Activated T-cell treated with anti-CD3 and anti-CD28 coated beads, Interleukin-2, amount 50 U/mL, for 4 hours (primary cell): ENCODE measurements around the gene HMGB4. TPM values are rescaled to one million over a fixed set of nuclear protein-coding genes. Genes with fewer than 3 reads are reported as not detected.
A peak's percentile ranks its signal among the peaks of the same experiment; 100 is the strongest.

Source experiments
- ATAC-seq, 2 donors: fragments of 200-7000 bp; cut with Tn5 transposase; one replicate each; pipeline ENCODE4 v1.10.0; 2021
- DNase-seq: peaks from one replicate; pipeline ENCODE4 v3.0.0-alpha.2; 2020
- H3K27me3 Mint-ChIP-seq: one replicate; pipeline ENCODE4 v1.8.0; 2021; ENCODE audit warnings: low read depth, mixed read lengths
- H3K36me3 Mint-ChIP-seq: one replicate; pipeline ENCODE4 v1.8.0; 2022; ENCODE audit warnings: mixed read lengths; ENCODE audit not compliant: insufficient read depth
- H3K4me1 Mint-ChIP-seq: one replicate; pipeline ENCODE4 v1.8.0; 2021; ENCODE audit warnings: low read depth, mixed read lengths
- H3K4me3 Mint-ChIP-seq: one replicate; pipeline ENCODE4 v1.8.0; 2021; ENCODE audit warnings: mild to moderate bottlenecking, moderate library complexity, mixed read lengths
- H3K9me3 Mint-ChIP-seq: one replicate; pipeline ENCODE4 v1.8.0; 2021; ENCODE audit warnings: mixed read lengths
- total RNA-seq, 3 donors: library from RNA; stranded (reverse); gene quantifications; one replicate each; pipeline ENCODE4 v1.2.1, GENCODE V29; 2021

The HMGB4 gene
- total RNA-seq, 3 donors from 2014 or later = not detected

DNA sequence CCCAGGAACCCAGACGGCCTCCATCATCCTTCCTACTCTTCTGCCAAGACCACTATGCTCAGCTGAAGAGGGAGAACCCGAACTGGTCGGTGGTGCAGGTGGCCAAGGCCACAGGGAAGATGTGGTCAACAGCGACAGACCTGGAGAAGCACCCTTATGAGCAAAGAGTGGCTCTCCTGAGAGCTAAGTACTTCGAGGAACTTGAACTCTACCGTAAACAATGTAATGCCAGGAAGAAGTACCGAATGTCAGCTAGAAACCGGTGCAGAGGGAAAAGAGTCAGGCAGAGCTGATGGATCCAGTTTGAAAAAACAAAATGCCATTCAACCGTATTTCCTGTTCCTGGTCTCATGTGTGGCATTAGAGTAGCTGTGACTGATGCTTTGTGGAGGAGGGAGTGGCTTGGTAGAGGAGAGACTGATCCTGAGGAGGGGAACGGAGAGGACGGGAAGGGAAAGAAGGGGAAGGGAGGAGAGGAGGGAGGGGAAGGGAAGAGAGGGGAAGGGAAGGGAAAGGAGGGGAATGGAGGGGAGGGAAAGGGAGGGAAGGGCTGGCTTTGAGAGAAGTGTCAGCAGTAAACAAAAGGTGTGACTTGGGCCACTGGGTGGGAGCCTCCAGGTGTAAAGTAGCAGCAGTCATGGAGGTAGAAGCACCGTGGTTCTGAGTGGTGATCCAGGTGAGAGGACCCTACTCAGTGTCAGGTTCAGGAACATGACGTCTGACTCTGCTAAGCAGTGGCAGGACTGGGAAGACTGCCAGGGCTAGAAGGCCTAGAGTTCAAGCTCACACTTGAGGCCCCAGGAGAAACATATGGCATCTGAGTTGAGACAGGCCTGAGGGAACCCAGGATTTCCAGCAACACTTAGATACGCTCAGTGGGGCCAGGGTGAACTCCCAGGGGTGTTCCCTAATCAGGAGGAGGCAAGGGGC, 846 bp downstream of the HMGB4 start:
- ATAC-seq (no peak), DNase-seq (no peak)
- H3K4me1 Mint-ChIP-seq = no peaks in the 10 kb centered on the region
- H3K36me3 Mint-ChIP-seq = no peaks in the 10 kb centered on the region
- H3K4me3 Mint-ChIP-seq = no peak overlapping the region
- peaks cover 3% of the 10 kb centered on the region for H3K27me3 Mint-ChIP-seq
- no peaks in the 10 kb centered on the region for H3K9me3 Mint-ChIP-seq

DNA sequence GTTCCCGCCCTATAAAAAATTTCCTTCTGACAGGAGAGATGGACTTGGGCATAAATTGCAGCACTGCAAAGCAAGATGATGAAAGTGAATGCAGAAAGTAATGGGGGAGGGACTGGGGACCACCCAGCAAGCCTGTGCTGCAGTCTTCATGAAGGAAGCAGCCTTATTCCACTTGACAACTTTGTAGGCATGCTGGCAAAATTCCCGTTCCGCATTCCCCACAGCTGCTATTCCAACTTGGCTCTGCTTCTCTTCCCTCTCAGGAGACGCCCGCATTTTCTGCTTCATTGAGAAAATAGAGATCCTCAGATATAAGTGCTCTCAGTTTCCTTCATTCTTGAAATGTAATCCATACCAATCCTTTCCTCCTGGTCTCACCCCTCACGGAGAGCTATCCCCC, 2.4 kb downstream of the HMGB4 start:
- H3K4me1 Mint-ChIP-seq = no peaks in the 10 kb centered on the region
- ATAC-seq (no peak), DNase-seq (no peak)
- no peaks in the 10 kb centered on the region for H3K36me3 Mint-ChIP-seq
- peaks cover 3% of the 10 kb centered on the region for H3K27me3 Mint-ChIP-seq
- H3K4me3 Mint-ChIP-seq = no peak overlapping the region
- H3K9me3 Mint-ChIP-seq = no peaks in the 10 kb centered on the region

DNA sequence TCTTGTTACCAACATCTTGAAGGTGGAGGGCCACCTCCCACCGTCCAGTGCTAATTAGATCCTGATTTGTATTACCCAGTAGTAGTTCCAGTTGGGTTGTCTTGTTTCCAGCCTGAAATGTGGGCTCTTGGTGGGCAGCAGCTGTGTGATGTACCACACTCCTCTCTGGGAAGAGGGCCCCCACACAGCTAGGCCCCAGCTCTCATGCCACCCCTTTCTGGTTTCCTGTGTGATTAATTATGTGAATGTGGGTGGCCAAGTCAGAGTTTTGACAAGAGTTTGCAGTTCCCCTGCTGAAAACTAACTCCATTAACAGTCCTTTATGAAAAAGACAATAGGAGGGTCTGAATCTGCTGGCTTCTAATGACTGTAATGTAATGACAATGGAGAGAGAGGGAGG, 3.8 kb downstream of the HMGB4 start:
- H3K9me3 Mint-ChIP-seq = no peaks in the 10 kb centered on the region
- peaks cover 3% of the 10 kb centered on the region for H3K27me3 Mint-ChIP-seq
- H3K4me1 Mint-ChIP-seq = no peaks in the 10 kb centered on the region
- DNase-seq = no peak
- H3K4me3 Mint-ChIP-seq = no peak overlapping the region
- no peaks in the 10 kb centered on the region for H3K36me3 Mint-ChIP-seq
- no peak for ATAC-seq

DNA sequence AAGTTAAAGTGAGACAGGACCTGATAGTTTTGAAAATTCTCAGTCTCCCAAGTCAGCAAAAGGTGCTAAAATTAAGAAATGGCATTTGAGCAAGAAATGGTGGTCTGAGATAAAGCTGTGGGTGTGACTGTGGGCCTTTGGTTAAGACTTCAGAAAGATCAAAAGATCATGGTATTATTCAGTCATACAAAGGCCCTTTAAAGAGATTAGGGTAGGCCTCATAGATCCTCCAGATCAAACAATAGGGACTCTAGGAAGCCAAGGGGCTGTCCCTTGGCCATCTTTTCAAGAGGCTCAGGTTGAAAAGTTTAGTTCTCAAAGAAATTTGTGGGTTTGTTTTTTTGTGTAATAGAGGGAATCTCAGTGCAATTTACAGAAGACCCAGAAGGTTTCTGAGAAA, 8.4 kb downstream of the HMGB4 start:
- Mint-ChIP-seq H3K9me3 (no peaks in the 10 kb centered on the region), H3K4me3 (no peak overlapping the region), H3K36me3 (no peaks in the 10 kb centered on the region), H3K4me1 (no peaks in the 10 kb centered on the region), H3K27me3 (peaks cover 9% of the 10 kb centered on the region)
- no peak for DNase-seq
- ATAC-seq = peak; percentile 38 to 43

DNA sequence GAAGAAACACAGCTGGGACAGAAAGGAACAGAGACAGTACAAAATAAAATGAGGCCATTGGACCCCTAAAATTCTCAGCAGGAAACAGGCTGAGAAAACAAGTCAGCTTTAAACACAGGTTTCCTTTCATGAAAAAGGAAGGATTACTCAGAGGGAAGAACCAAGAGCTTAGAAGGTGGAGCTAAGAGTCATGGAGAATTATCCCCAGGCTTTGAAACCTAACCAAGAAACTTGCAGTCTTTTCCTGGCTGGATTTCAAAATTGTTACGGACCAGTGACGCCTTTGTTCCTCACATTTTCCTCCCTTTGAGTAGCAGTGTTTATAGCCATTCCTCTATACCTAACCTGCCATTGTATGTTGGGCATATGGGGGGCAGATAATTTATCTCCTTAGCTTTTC, 8.8 kb downstream of the HMGB4 start:
- no peak overlapping the region for H3K4me3 Mint-ChIP-seq
- H3K9me3 Mint-ChIP-seq = no peaks in the 10 kb centered on the region
- peak in 1 of 2 donors; percentile 10 for ATAC-seq

DNA sequence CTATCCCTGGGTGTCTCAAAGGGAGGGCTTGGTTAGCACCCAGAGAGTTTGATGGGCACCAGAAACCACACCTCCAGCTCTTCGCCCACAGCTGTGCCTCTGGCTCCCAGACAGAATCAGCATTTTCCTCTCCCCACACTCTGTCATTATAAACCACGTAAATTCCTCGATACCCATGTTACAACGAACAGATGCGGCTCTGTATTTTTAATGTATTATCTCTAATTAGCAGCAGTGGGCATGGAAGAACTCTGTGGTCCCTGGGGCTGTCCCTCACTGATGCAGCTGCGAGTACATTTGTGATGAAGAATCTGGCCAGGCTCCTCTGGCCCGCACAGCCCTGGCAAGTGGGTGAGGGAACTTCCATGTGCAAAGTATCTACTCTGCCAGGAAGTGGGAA, 10.8 kb downstream of the HMGB4 start:
- ATAC-seq (no peak), DNase-seq (no peak)
- Mint-ChIP-seq H3K9me3 (no peaks in the 10 kb centered on the region), H3K27me3 (peaks cover 9% of the 10 kb centered on the region), H3K36me3 (no peaks in the 10 kb centered on the region), H3K4me3 (no peak overlapping the region), H3K4me1 (no peaks in the 10 kb centered on the region)

More for the DNA sequence above, 8.8 kb downstream of the HMGB4 start:
- Mint-ChIP-seq H3K27me3 (peaks cover 9% of the 10 kb centered on the region), H3K4me1 (no peaks in the 10 kb centered on the region), H3K36me3 (no peaks in the 10 kb centered on the region)
- DNase-seq = no peak

DNA sequence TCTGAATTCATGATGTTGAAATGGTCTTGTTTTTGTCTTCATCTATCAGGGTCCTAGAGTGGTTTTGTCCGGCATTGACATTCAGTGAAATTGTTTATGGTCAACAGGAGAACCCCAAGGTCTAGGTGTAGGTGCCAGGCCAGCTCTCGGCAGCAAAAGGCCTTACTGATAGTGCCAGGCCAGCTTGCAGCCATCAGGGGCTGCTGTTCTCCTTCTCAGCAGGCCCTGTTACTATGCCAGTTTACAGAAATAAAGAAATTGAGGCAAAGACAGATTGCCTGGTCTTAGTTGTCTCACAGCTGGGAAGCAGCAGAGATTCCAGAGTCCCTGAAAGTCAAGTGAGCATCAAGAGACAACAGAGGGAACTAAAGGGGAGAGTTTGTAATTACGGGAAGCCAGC, 12.0 kb downstream of the HMGB4 start:
- no peaks in the 10 kb centered on the region for H3K4me1 Mint-ChIP-seq

DNA sequence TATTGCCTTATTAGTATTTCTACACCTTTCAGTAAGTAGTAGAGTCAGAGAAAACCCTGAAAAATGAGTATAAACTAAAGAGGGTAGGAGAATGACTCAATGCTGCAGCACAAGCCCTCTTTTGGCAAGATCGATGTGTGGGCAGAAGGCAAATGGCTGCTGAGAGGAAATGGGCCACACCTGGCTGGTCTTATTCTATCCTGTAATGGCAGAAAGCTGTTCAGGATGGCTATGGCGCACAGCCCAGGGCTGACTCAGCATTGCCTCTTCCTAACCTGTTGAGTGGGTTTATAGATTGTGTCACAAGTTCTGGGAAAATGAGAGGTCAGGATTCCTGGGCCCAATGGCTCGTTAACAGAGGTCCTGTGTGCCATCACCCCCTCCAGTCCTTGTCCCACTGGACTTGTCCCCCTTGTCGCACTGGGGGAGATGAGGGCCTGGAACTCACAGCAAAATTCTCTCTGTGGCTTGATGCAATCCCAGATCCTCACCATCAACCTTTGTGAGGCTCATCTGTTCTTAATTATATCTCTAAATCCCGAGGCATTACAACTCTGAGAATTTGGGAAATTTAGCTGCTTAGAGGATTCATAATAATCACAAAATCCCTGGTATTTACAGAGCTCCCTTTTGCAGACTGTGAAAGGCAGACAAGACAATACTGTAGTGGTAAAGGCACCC, 13.2 kb downstream of the HMGB4 start:
- no peaks in the 10 kb centered on the region for H3K36me3 Mint-ChIP-seq
- ATAC-seq = no peak
- no peaks in the 10 kb centered on the region for H3K9me3 Mint-ChIP-seq
- H3K4me1 Mint-ChIP-seq = no peaks in the 10 kb centered on the region
- no peak for DNase-seq
- H3K27me3 Mint-ChIP-seq = peaks cover 14% of the 10 kb centered on the region
- H3K4me3 Mint-ChIP-seq = no peak overlapping the region

More for the DNA sequence above, 12.0 kb downstream of the HMGB4 start:
- ATAC-seq (no peak), DNase-seq (no peak)
- no peak overlapping the region for H3K4me3 Mint-ChIP-seq
- H3K36me3 Mint-ChIP-seq = no peaks in the 10 kb centered on the region
- no peaks in the 10 kb centered on the region for H3K9me3 Mint-ChIP-seq
- H3K27me3 Mint-ChIP-seq = peaks cover 14% of the 10 kb centered on the region

DNA sequence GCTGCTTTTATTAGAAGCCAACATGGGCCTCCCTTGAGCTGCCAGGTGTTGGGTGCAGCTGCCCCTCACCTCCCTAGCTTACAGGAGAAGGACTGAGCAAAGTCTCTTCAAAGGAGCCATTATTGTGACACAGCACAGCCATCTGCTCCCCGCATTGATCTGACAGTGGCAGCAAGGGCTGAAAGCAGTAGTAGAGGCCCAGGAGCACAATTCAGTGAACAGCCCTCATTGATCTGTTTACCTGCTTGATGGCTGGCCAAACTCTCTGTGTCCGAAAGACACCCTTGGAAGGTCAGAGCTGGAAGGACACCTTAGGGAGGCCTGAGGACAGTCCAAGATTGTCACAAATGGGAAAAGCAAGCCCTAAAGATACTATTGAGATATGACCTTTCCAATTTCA, 14.5 kb downstream of the HMGB4 start:
- H3K4me3 Mint-ChIP-seq = no peak overlapping the region
- H3K27me3 Mint-ChIP-seq = peaks cover 20% of the 10 kb centered on the region
- ATAC-seq (no peak), DNase-seq (no peak)
- no peaks in the 10 kb centered on the region for H3K9me3 Mint-ChIP-seq
- H3K36me3 Mint-ChIP-seq = no peaks in the 10 kb centered on the region
- no peaks in the 10 kb centered on the region for H3K4me1 Mint-ChIP-seq

DNA sequence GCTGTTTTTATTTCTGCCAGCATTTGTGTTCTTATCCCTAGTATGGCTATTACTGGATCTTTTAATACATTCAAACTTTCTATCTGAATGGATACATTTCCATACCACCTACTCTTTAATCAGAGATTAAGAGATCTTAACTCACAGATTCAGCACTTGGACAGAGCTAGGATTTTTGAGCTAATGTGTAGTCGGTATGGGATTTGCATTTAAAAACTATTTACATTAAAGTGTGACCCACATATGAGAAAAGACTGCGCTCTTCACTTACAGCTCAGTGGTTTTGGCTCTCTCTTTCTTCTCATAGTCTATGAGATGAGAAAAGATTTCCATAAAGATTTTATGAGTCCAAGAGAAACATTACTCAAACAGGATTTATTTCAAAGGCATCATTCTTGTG, 16.4 kb downstream of the HMGB4 start:
- H3K9me3 Mint-ChIP-seq = no peaks in the 10 kb centered on the region
- H3K36me3 Mint-ChIP-seq = no peaks in the 10 kb centered on the region
- no peak for ATAC-seq
- no peak overlapping the region for H3K4me3 Mint-ChIP-seq
- H3K4me1 Mint-ChIP-seq = no peaks in the 10 kb centered on the region
- peaks cover 20% of the 10 kb centered on the region for H3K27me3 Mint-ChIP-seq
- DNase-seq = no peak

DNA sequence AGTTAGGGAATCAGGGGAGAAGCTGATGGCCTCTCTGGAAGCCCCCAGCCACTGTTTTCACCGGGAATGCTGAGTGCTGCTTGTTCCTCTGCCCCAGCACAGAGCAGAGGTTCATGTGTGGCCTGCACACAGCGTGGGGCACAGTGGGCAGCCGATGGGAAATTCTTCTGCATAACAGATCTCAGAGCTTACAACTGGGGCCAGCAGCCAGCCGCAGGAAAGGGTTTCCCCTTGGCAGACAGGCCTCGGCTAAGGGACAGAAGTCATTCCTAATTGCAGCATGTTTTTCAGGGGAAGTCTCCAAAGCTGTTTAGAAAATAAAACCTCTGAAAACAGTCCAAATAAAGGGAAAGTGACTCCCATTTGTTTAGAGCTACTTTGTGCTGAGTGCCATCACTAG, 22.6 kb downstream of the HMGB4 start:
- H3K9me3 Mint-ChIP-seq = no peaks in the 10 kb centered on the region
- DNase-seq = no peak
- H3K36me3 Mint-ChIP-seq = no peaks in the 10 kb centered on the region
- no peak for ATAC-seq
- no peak overlapping the region for H3K4me3 Mint-ChIP-seq
- no peaks in the 10 kb centered on the region for H3K4me1 Mint-ChIP-seq
- H3K27me3 Mint-ChIP-seq = peaks cover 15% of the 10 kb centered on the region

DNA sequence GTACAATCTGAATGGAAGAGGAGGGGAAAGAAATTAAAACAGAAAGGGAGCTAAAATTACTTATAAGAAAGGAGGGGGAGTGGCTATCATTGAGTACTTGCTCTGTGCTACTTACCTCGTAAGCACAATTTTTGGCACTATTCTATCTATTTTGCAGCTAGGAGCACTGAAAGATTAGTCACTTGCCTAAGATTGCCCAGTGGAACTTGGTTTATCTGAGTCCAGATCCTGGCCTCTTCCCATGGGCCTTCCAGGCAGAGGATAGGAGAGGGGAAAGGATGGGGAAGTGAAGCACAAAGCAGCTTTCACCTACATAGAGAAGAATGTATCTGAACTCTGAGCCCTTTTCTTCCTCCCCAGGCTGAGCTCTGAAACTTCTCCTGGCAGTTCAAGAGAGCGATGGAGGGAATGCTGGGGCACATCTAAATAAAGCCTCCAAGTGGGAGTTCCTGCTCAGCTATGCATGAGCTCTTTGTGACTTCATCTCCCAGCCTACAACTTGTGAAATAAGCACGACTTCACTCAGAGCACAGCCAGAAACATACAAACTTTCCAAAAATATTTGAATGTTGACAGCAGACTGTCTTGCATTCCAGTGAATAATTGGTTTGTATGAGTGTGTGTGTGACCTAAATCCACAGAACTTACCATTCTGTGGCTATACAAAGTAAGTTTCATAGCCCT, 29.4 kb downstream of the HMGB4 start:
- DNase-seq = no peak
- H3K4me1 Mint-ChIP-seq = no peaks in the 10 kb centered on the region
- H3K9me3 Mint-ChIP-seq = no peaks in the 10 kb centered on the region
- H3K4me3 Mint-ChIP-seq = no peak overlapping the region
- ATAC-seq = no peak
- no peaks in the 10 kb centered on the region for H3K36me3 Mint-ChIP-seq
- H3K27me3 Mint-ChIP-seq = peaks cover 8% of the 10 kb centered on the region

DNA sequence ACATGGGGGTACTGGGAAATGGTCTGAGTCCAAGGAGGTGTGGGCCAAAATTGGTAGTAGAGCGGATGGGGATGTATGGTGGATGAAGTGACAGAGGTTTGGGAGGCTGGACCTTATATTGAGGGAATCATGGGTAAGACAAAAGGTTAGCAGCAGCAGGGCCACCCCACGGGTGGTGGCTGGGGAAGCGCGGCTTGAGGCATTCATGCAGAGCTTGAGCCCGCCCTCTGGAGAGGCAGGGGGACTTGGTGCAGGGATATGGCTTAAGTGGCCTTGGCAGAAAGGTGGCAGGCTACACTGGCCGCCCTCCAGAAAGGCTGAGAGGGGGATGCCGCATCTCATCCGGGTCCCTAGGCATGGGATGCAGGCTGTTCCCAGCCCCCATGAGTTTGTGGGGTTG, 31.5 kb downstream of the HMGB4 start:
- Mint-ChIP-seq H3K4me3 (no peak overlapping the region), H3K4me1 (no peaks in the 10 kb centered on the region), H3K9me3 (no peaks in the 10 kb centered on the region), H3K36me3 (no peaks in the 10 kb centered on the region), H3K27me3 (peaks cover 12% of the 10 kb centered on the region)
- no peak for ATAC-seq
- no peak for DNase-seq

DNA sequence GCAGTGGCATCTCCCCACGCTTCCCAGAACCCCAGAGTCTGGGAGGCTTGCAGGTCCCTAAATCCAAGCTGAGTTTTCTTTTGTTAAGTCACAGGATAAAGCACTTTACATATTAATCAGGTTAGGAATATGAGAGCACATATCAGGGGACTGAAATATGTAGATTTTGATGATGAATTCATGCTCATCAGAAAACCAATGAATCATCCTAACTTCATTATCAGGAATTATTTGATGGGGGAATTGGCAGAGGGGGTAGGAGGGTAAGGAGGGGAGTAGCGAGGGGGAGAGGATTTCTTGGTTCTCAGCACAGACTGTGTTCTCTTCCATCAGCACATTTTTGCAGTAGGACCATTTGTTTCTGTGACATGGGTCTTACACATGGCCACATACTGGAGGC, 32.1 kb downstream of the HMGB4 start:
- Mint-ChIP-seq H3K36me3 (no peaks in the 10 kb centered on the region), H3K4me3 (no peak overlapping the region), H3K9me3 (no peaks in the 10 kb centered on the region), H3K4me1 (no peaks in the 10 kb centered on the region), H3K27me3 (peaks cover 12% of the 10 kb centered on the region)
- DNase-seq (no peak), ATAC-seq (no peak)
